ENCODE measurements around the gene IGFL1.
A peak's percentile ranks its signal among the peaks of the same experiment; 100 is the strongest.
"Not testable (repeated sequence)": the region's sequence is repeated elsewhere in the genome, so short reads cannot be mapped to it uniquely, and the experiment has no call there.

IGFL1 gene

DNA sequence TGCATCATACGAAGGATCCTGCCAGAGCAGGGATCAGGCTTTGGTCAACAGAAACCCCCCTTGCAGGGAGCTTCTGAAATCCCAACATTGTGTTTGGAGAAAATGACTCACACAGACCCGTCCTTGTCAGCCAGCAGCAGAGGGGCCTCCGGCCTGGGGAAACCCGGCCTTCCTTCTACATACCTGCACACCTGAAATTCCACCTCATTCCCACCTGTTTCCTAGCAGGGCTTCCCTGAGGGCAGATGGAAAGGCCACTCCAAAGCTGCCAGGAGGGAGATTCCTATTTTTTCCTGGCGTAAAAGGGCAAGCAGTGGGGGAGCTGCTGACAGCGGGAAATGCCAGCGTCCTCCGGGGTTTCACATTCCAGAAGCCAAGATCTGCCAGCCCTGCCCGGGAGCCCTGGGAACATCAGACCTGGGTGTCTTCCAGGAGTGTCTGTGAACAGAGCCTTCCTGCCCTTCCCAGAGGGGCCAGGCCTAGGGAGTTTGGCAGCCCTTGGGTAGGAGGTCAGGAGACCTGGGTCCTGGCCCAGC lies 3.0 kb upstream of the IGFL1 start:
- no peak for DNase-seq

DNA sequence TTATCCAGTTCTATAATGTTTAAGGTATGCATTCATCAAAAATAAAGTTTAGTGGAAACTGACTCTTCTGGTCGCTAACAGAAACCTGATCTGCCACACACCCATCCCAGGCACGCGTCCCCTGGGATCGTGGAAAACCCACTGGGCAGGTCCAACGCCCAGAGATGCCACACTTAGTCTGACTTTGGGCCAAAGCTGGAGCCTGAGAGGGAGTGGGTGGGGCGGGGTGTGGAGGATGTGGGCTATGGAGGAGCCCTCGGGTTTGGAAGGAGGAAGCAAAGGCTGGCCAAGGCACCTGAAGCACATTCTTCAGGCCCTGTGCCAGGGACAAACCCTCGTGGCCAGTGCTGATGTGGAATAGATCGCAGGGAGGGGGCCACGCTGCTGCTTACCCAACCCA lies 2.5 kb downstream of the IGFL1 start:
- no peak for DNase-seq

- DNase-seq = no peak
These were observed 2.9 kb downstream of the IGFL1 start for GRCh38 chr19:46232468-46232867.

- DNase-seq = no peak
These were observed 3.5 kb downstream of the IGFL1 start for GRCh38 chr19:46232938-46233621.

DNA sequence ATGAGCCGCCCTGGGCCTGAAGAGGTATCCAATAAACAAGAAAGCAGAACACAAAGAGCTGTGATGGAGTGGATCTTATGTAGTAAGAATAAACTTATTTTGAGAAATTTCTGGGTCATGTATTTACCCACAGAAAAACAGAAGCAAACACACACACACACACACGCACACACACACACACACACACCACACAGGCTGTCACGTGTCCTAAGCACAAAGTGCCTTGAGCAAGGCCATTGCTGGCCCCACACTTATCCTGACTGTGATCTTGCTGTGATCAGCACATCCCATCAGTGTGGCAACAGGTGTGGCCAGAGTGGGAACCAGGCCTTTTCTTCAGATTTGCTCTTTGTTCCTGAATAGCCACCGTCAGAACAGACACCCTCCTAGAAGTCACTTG lies 4.3 kb downstream of the IGFL1 start:
- DNase-seq = not testable (repeated sequence)

- not testable (repeated sequence) for DNase-seq
These were observed 8.6 kb downstream of the IGFL1 start for GRCh38 chr19:46238141-46238540.

DNA sequence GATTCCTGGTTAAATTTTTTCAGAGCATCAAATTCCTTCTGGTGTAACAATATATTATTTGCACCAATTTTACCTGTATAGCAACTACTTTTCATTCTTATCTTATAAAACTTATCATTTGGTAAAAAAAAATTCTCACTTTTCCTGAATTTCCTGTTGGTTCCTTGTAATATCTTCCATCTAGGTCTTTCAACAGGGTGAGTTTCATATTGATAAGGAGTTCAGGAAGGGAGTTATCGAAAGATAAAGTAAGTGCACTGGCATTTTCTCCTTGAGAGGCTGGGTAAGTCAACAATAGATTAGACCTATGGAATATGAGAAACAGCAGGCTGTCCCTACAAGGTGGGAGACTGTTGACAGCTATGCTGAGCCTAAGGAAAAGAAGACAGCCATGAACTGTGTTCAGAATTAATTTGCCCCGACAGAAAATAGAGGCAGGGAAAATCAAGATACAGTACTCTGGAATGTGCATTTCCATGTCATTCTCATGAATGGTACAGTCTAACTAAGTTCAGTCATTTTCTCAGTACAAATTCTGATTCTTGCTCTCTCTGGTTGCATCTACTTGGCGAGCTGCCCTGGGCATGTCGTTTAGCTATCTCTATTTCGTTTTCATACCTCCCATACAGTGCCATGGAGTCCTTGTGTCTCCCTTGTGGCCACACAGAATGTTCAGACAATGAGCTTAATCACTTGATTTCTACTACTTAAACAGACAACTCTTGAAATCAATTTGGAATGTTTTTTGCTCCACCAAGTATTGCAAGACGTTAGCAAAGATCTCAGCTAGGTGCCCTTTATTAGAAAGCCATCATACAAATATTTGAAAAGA lies 9.9 kb downstream of the IGFL1 start:
- no peak for DNase-seq

DNA sequence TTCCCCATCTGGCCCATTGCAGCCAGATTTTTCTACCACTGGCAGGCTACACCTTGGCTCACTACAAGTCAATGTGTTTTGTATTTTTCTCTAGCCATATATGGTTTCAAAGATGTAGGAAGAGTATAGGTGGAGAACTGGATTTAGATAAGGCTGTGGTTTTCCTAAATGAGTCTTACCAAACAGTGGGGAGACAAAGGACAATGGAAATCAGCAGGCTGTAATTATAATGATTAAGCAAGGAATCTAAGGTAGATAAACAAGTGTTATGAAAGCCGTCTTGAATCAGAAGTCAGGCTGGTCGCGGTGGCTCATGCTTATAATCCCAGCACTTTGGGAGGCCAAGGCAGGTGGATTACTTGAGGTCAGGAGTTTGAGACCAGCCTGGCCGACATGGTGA lies 11.2 kb downstream of the IGFL1 start:
- DNase-seq = no peak

DNA sequence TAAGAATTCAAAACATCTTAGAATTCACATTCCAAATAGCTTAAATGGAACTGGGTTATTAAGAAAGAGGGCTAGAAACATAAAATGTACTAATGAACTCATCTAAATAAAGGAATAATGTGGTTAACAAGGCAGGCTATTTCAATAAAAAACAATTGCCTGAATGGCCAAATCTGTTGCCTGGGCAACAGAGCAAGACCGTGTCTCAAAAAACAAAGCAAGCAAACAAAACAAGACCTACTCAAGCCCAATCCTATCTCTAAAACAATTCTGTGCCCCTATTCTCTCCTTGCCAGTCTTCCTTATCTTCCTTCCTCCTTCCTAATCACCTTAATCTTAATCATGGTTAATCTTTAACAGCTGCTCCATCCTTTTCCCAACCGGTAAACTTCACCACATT lies 12.1 kb downstream of the IGFL1 start:
- DNase-seq = no peak

GRCh38 chr19:46243081-46243654 lies 13.6 kb downstream of the IGFL1 start:
- not testable (repeated sequence) for DNase-seq

DNA sequence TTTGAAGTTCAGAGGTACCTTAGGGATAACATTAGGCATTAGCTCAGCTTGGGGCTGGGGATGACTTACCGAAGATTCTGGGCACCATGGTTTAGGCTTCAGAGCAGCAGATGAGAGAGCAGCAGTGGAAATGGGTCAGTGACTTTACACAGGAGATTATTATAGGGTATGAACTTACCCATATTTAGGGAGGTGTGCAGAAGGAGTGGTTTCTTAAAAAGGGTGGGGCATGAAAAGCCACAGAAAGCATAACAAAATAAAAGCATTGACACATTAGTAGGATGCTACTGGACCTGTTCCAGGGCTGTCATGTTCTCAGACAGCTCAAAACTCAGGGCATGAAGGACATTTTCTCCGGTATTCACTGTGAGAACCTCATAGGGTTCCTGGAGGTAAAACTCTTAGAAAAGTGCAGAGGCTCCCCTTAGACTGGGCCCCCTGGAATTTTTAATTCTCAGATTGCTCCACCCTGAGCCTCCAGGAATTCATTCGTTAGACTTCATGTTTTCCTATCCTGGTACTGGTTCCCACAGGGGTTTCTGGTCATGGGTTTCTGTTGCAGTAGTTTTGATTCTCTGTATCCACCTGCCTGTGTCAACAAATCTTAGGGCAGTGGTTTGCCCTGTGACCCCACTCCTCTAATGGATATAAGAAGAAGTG lies 20.7 kb downstream of the IGFL1 start:
- no peak for DNase-seq

DNA sequence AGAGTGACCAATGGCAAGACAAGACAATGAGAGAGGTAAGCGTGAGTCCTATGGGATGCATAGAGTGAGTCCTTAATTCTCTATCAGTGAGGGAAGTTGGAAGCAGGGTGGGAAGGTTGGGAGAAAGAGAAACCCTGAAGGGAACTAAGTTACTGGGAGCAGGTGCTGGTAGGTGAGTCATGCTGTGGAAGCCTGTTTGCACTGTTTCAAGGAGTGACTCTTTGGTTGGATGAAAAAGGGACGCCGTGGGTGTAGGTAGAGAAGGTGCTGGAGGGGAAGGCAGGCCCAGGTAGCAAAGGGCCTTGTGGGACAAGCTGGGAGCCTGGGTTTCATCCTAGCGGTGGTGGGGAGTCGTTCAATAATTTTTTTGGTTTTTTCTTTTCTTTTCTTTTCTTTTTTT lies 21.9 kb downstream of the IGFL1 start:
- DNase-seq = no peak

DNA sequence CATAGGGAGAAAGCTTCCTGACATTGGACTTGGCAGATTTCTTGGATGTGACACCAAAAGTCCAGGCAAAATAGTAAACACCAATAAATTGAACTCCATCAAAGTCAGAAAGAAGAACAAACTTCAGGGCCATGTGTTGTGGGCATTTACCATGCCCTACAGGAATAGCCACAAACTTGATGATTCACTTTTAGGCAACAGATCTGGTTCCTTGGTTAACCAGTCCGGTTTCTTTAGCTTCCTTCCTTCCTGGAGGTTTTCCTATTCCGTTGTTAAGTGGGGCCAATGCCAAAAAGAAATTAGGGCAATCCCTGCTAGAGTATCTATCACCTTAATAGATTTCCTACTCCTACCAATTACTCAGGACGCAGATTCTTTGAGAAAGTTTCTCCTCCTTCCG lies 25.2 kb downstream of the IGFL1 start:
- DNase-seq = no peak

GRCh38 chr19:46256855-46257254 lies 27.3 kb downstream of the IGFL1 start:
- DNase-seq = no peak

DNA sequence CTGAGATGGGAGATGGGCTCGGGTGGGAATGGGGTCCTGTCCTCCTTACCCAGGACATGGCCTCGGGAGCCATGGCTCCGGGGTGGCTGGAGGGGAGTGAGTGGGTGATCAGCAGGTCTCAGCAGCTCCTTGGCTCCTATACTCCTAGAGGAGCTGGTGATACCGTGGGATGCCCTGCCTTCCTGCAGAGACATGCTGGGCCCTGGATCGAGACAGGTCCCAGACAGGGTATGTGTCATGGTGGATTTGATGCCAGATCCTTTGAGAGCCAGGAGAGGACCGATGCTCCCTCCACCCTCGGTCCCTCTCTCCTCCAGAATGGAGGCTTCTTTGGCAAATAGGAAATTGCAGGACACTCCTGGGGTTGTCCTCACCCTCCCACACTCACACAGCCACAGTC lies 32.0 kb downstream of the IGFL1 start:
- DNase-seq = not testable (repeated sequence)

DNA sequence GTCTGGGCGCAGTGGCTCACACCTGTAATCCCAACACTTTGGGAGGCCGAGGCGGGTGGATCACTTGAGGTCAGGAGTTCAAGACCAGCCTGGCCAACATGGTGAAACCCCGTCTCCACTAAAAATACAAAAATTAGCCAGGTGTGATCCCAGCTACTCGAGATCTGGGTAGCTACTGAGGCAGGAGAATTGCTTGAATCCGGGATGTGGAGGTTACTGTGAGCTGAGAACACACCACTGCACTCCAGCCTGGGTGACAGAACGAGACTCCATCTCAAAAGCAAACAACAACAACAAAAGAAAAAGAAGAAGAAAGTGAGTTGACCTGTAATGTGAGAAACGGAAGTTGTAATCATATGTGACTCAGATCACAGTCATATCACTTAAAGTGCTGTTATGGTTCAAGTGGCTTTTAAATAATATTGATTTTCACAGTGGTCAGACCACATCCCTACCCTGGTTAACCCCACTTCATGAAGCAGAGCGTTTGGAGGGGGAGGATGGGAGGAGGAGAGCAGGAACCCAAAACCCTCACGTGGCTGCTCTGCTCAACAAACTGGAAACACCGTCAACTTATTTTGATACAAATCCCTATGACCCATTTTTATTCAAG lies 33.2 kb downstream of the IGFL1 start:
- peak; percentile 24 to 65 for DNase-seq

DNA sequence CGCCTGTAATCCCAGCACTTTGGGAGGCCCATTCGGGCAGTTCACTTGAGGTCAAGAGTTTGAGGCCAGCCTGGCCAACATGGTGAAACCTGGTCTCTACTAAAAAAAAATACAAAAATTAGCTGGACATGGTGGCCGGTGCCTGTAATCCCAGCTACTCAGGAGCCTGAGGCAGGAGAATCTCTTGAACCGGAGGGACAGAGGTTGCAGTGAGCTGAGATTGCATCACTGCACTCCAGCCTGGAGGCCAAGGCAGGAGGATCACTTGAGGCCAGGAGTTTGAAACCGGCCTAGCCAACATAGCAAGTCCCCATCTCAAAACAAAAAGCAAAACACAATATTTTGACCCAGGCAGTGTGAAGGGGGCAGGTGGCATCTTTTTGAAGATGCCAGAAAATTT lies 35.3 kb downstream of the IGFL1 start:
- not testable (repeated sequence) for DNase-seq

GRCh38 chr19:46265217-46265828 lies 35.8 kb downstream of the IGFL1 start:
- peak; percentile 63 to 78 for DNase-seq

DNA sequence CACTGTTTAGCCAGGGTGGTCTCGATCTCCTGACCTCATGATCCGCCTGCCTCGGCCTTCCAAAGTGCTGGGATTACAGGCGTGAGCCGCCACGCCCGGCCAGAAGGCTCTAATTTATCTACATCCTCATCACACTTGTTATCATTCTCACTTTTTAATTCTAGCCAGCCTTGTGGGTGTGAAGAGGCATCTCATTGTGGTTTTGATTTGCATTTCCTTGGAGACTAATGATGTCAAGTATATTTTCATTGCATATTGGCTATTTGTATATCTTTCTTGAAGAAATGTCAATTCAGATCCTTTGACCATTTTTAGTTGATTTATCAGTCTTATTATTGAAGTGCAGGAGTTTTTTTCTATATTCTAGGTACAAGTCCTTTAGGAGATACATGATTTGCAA lies 39.6 kb downstream of the IGFL1 start:
- peak in 1 of 2 donors; percentile 28 for DNase-seq

GRCh38 chr19:46270521-46271256 lies 41.1 kb downstream of the IGFL1 start:
- no peak for DNase-seq

GRCh38 chr19:46271481-46272197 lies 42.1 kb downstream of the IGFL1 start:
- DNase-seq = no peak
